IMR-90 (cell line): ENCODE data around the gene KMT2A.

Experiments
- BHLHE40 ChIP-seq: fragments of 150-350 bp; IDR thresholded peaks from 2 replicates; pipeline ENCODE4 v1.6.1; 2016; ENCODE audit warnings: mild to moderate bottlenecking, low read depth, low read length
- CEBPB ChIP-seq: IDR thresholded peaks from 2 replicates; pipeline ENCODE4 v1.6.1; 2012; ENCODE audit warnings: low read depth, low read length, improper control_type of control experiment
- FOS ChIP-seq: fragments of 150-350 bp; IDR thresholded peaks from 2 replicates; pipeline ENCODE4 v1.6.1; 2016; ENCODE audit warnings: low read depth, low read length
- MAFK ChIP-seq: IDR thresholded peaks from 2 replicates; pipeline ENCODE4 v1.6.1; 2012; ENCODE audit warnings: low read depth, low read length, improper control_type of control experiment
- MXI1 ChIP-seq: IDR thresholded peaks from 2 replicates; pipeline ENCODE4 v1.6.1; 2012; ENCODE audit warnings: low read depth, mild to moderate bottlenecking, low read length, moderate library complexity, borderline replicate concordance
- NFE2L2 ChIP-seq: fragments of 150-350 bp; IDR thresholded peaks from 2 replicates; pipeline ENCODE4 v1.6.1; 2016; ENCODE audit warnings: low read depth, mild to moderate bottlenecking, low read length
- POLR2A ChIP-seq: IDR thresholded peaks from 2 replicates; pipeline ENCODE4 v1.6.1; 2012; ENCODE audit warnings: mild to moderate bottlenecking, low read depth, low read length
- RAD21 ChIP-seq: IDR thresholded peaks from 2 replicates; pipeline ENCODE4 v1.6.1; 2012; ENCODE audit warnings: low read length, improper control_type of control experiment
- RCOR1 ChIP-seq: IDR thresholded peaks from 2 replicates; pipeline ENCODE4 v1.6.1; 2012; ENCODE audit warnings: mild to moderate bottlenecking, low read length, improper control_type of control experiment; ENCODE audit not compliant: insufficient replicate concordance
- RFX5 ChIP-seq: IDR thresholded peaks from 2 replicates; pipeline ENCODE4 v1.8.0; 2012; ENCODE audit warnings: low read depth, mild to moderate bottlenecking, low read length, moderate library complexity
- SMC3 ChIP-seq: fragments of 150-350 bp; IDR thresholded peaks from 2 replicates; pipeline ENCODE4 v1.6.1; 2016; ENCODE audit warnings: low read depth, mild to moderate bottlenecking, antibody characterized with exemption, low read length, moderate library complexity
- TF ChIP-seq, protein P1 (sequence below): conservative IDR thresholded peaks from 2 replicates; pipeline ENCODE4 v1.5.1; 2012; ENCODE audit warnings: mild to moderate bottlenecking, low read depth, low read length, improper control_type of control experiment
- TF ChIP-seq, protein P2 (sequence below): fragments of 150-350 bp; IDR thresholded peaks from 2 replicates; pipeline ENCODE4 v1.6.1; 2017; ENCODE audit warnings: mild to moderate bottlenecking, antibody characterized with exemption, low read length, low read depth

DNA sequence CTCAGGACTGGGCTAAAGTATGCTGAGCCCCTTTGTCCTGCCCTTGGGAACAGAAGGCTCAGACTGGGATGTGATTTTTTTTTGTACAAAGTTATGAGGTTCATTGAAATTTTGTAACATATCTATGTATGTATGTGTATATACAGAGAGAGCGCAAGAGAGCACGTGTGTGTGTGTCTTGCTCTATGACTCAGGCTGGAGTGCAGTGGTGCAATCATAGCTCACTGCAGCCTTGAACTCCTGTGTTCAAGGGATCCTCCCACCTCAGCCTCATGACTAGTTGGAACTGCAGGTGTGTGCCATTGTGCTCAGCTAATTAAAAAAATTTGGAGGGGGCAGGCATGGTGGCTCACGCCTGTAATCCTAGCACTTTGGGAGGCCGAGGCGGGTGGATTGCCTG lies 100.4 kb downstream of the KMT2A start:
- TF ChIP-seq, protein P1, sequence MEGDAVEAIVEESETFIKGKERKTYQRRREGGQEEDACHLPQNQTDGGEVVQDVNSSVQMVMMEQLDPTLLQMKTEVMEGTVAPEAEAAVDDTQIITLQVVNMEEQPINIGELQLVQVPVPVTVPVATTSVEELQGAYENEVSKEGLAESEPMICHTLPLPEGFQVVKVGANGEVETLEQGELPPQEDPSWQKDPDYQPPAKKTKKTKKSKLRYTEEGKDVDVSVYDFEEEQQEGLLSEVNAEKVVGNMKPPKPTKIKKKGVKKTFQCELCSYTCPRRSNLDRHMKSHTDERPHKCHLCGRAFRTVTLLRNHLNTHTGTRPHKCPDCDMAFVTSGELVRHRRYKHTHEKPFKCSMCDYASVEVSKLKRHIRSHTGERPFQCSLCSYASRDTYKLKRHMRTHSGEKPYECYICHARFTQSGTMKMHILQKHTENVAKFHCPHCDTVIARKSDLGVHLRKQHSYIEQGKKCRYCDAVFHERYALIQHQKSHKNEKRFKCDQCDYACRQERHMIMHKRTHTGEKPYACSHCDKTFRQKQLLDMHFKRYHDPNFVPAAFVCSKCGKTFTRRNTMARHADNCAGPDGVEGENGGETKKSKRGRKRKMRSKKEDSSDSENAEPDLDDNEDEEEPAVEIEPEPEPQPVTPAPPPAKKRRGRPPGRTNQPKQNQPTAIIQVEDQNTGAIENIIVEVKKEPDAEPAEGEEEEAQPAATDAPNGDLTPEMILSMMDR = no peak
- TF ChIP-seq MAFK (no peak), CEBPB (peak; percentile 79), RFX5 (no peak), MXI1 (no peak), RAD21 (no peak), POLR2A (no peak), RCOR1 (no peak), FOS (no peak), NFE2L2 (no peak), SMC3 (no peak), BHLHE40 (peak; percentile 23; the same call in 1 of the 2 replicates)
- TF ChIP-seq, protein P2, sequence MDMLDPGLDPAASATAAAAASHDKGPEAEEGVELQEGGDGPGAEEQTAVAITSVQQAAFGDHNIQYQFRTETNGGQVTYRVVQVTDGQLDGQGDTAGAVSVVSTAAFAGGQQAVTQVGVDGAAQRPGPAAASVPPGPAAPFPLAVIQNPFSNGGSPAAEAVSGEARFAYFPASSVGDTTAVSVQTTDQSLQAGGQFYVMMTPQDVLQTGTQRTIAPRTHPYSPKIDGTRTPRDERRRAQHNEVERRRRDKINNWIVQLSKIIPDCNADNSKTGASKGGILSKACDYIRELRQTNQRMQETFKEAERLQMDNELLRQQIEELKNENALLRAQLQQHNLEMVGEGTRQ = no peak; the same call in 1 of the 2 replicates
